Neuronal stem cell (in vitro differentiated cells): ENCODE results near the gene CDC42EP3.

Source experiments
- DNase-seq: peaks from one replicate; pipeline ENCODE4 v3.0.0-alpha.2; 2013; ENCODE audit warnings: low spot score
- H2AFZ ChIP-seq: one replicate; pipeline ENCODE4 v1.6.1; 2013; ENCODE audit warnings: mild to moderate bottlenecking, low read length, inconsistent platforms
- H2AK5ac ChIP-seq: 2 replicates; pipeline ENCODE4 v1.6.1; 2013; ENCODE audit warnings: low read depth, mild to moderate bottlenecking, inconsistent platforms, low read length, moderate library complexity, mixed read lengths
- H2BK120ac ChIP-seq: 2 replicates; pipeline ENCODE4 v1.6.1; 2013; ENCODE audit warnings: low read depth, mild to moderate bottlenecking, inconsistent platforms, low read length, moderate library complexity, mixed read lengths
- H2BK12ac ChIP-seq: one replicate; pipeline ENCODE4 v1.6.1; 2013; ENCODE audit warnings: low read length, inconsistent platforms
- H2BK15ac ChIP-seq: 2 replicates; pipeline ENCODE4 v1.6.1; 2013; ENCODE audit warnings: mild to moderate bottlenecking, low read length, inconsistent platforms, mixed read lengths
- H2BK5ac ChIP-seq: one replicate; pipeline ENCODE4 v1.6.1; 2013; ENCODE audit warnings: inconsistent platforms, mild to moderate bottlenecking, low read length, moderate library complexity
- H3K14ac ChIP-seq: one replicate; pipeline ENCODE4 v1.6.1; 2013; ENCODE audit warnings: low read length, inconsistent platforms
- H3K18ac ChIP-seq: 2 replicates; pipeline ENCODE4 v1.6.1; 2013; ENCODE audit warnings: low read length, inconsistent platforms
- H3K23ac ChIP-seq: 2 replicates; pipeline ENCODE4 v1.6.1; 2013; ENCODE audit warnings: low read depth, mild to moderate bottlenecking, mixed read lengths, low read length, inconsistent platforms; ENCODE audit not compliant: poor library complexity
- H3K27ac ChIP-seq: replicated peaks from 3 replicates; pipeline ENCODE4 v1.5.1; 2013; ENCODE audit warnings: low read length, inconsistent platforms
- H3K27me3 ChIP-seq, 3 experiments: 2 replicates each; pipeline ENCODE4 v1.6.1; 2013; ENCODE audit warnings: low read length in 3 of 3, mild to moderate bottlenecking in 2 of 3, inconsistent platforms in 1 of 3, low read depth in 1 of 3, mixed read lengths in 1 of 3, moderate library complexity in 1 of 3; ENCODE audit not compliant: control insufficient read depth in 3 of 3, insufficient read depth in 3 of 3
- H3K36me3 ChIP-seq, 2 donors: replicated peaks in 1 of 2; 2 replicates each; pipeline ENCODE4 v1.6.1; 2013; ENCODE audit warnings: low read length in 2 of 2; ENCODE audit not compliant: control insufficient read depth in 2 of 2, insufficient read depth in 2 of 2
- H3K4ac ChIP-seq: 2 replicates; pipeline ENCODE4 v1.6.1; 2013; ENCODE audit warnings: inconsistent platforms, mild to moderate bottlenecking, low read length, moderate library complexity
- H3K4me1 ChIP-seq, 2 donors: 1 replicate in 1 of 2; 2 replicates in 1 of 2; pipeline ENCODE4 v1.6.1; 2013; ENCODE audit warnings: low read length in 2 of 2, low read depth in 1 of 2; ENCODE audit not compliant: control insufficient read depth in 2 of 2, insufficient read depth in 1 of 2
- H3K4me2 ChIP-seq: one replicate; pipeline ENCODE4 v1.6.1; 2013; ENCODE audit warnings: mild to moderate bottlenecking, low read length, inconsistent platforms; ENCODE audit not compliant: insufficient read depth, poor library complexity, severe bottlenecking
- H3K4me3 ChIP-seq, 2 donors: 2 replicates each; pipeline ENCODE4 v1.5.1; 2013; ENCODE audit warnings: low read length in 2 of 2, mild to moderate bottlenecking in 2 of 2, inconsistent platforms in 1 of 2, moderate library complexity in 1 of 2
- H3K79me1 ChIP-seq: one replicate; pipeline ENCODE4 v1.6.1; 2013; ENCODE audit warnings: low read depth, mild to moderate bottlenecking, inconsistent platforms, low read length, moderate library complexity
- H3K9ac ChIP-seq: one replicate; pipeline ENCODE4 v1.6.1; 2013; ENCODE audit warnings: mild to moderate bottlenecking, low read depth, low read length, inconsistent platforms; ENCODE audit not compliant: poor library complexity
- H3K9me3 ChIP-seq, 2 donors: replicated peaks in 1 of 2; 2 replicates each; pipeline versions ENCODE3 to v1.6.1; 2013; ENCODE audit warnings: low read length in 2 of 2, mild to moderate bottlenecking in 2 of 2, inconsistent platforms in 1 of 2, low read depth in 1 of 2, mixed read lengths in 1 of 2, moderate library complexity in 1 of 2; ENCODE audit not compliant: control insufficient read depth in 2 of 2, insufficient read depth in 1 of 2
- H4K8ac ChIP-seq: one replicate; pipeline ENCODE4 v1.6.1; 2013; ENCODE audit warnings: low read depth, mild to moderate bottlenecking, inconsistent platforms, low read length, moderate library complexity
- H4K91ac ChIP-seq: one replicate; pipeline ENCODE4 v1.6.1; 2013; ENCODE audit warnings: low read length, low read depth, mild to moderate bottlenecking, inconsistent platforms; ENCODE audit not compliant: poor library complexity
- WGBS, 2 donors: extraction: QIAGEN DNeasy Blood & Tissue Kit; methylation state at CpG; one replicate each; pipeline ENCODE4 v1.1.7; 2013; ENCODE audit warnings: missing lambda C conversion rate in 2 of 2, mixed read lengths in 1 of 2; ENCODE audit not compliant: insufficient read length in 2 of 2, insufficient replicate concordance in 1 of 2; ENCODE audit errors: extremely low coverage in 2 of 2; 5-methylcytosine and 5-hydroxymethylcytosine counted together

Gene CDC42EP3

DNA sequence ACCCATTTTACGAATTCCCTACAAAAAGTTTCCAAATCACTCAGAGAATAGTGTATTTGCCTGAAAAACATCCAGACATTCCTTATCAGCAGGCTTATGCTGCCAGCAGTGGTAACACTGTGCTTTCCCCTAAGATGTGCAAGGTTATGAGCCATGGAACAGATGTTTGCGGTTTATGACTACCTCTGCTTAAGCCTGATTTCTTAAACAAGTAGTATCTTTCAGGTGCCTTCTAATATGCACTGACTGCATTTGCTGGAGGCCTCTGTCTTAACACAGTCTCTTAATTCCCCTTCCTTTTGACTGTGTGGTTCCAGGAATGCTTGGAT lies 54.8 kb downstream of the CDC42EP3 start:
- no peak overlapping the region for H2AFZ ChIP-seq
- H3K4ac ChIP-seq: no peak overlapping the region
- no peaks in the 10 kb centered on the region for H3K36me3 ChIP-seq
- no peak overlapping the region for H3K4me3 ChIP-seq
- DNase-seq: no peak
- no peak overlapping the region for H2BK120ac ChIP-seq
- no peak overlapping the region for H3K9ac ChIP-seq
- H2BK5ac ChIP-seq: no peak overlapping the region
- H3K79me1 ChIP-seq: no peaks in the 10 kb centered on the region
- H3K9me3 ChIP-seq: no peaks in the 10 kb centered on the region
- no peak overlapping the region for H2BK12ac ChIP-seq
- no peak overlapping the region for H2BK15ac ChIP-seq
- H3K23ac ChIP-seq: no peak overlapping the region
- peaks cover 0 to 4% of the 10 kb centered on the region in 2 donors for H3K4me1 ChIP-seq
- H3K4me2 ChIP-seq: no peak overlapping the region
- no peak overlapping the region for H3K27ac ChIP-seq
- no peak overlapping the region for H3K18ac ChIP-seq
- no peaks in the 10 kb centered on the region for H3K27me3 ChIP-seq
- H4K91ac ChIP-seq: no peak overlapping the region
- WGBS, 2 donors: no CpG with 5 or more reads among the region's 2 CpGs
- no peak overlapping the region for H4K8ac ChIP-seq
- H2AK5ac ChIP-seq: no peak overlapping the region
- no peak overlapping the region for H3K14ac ChIP-seq

DNA sequence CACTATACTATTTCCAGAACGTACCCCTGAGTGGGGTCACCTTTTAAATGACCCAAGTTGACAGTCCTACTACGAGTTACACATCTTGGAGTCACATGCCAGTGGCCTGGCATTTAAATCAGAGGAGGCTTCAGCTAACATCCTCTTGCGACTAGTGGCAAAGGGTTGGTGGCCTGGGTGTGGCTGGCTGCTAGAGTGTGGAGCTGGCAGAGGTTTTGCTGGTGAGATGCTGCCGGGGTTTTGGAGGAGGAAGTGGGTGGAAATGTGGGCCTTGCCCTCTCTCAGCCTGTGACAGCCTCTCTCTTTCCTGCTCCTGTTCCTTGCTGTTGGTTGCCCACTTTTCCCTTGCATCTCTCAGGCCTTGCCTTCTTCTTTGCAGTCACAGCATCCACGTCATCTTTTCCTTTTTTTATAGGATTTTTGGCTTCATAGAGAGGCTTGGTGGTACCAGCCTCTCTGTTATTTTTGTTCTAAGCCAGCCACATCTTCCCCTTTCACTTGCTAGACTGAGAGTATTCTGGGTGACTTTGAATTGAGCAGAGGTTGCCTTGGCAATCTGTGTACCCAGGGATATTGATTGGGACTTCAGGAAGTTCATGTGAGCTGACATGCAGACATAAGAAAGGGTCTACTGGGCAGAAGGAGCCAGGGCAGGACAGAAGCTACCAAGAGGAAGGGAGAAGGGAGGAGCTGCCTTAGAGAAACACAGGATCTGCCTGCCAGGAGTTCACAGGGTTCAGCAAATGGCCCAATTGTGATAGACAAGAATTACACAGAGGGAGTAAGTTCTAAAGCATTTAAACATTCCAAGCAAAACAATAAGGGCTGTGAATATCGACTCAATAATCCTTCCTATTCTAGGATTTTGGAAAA lies 55.4 kb downstream of the CDC42EP3 start:
- Histone ChIP-seq H2BK15ac (no peak overlapping the region), H3K18ac (no peak overlapping the region), H3K14ac (no peak overlapping the region), H3K23ac (no peak overlapping the region), H3K36me3 (no peaks in the 10 kb centered on the region), H3K4ac (no peak overlapping the region), H2AFZ (peak overlapping the region; percentile 39), H3K79me1 (no peaks in the 10 kb centered on the region), H2BK120ac (no peak overlapping the region), H3K27ac (no peak overlapping the region), H3K9ac (no peak overlapping the region), H4K8ac (no peak overlapping the region), H3K27me3 (no peaks in the 10 kb centered on the region), H3K4me1 (peaks cover 0 to 4% of the 10 kb centered on the region in 2 donors), H3K4me3 (no peak overlapping the region), H4K91ac (no peak overlapping the region), H3K9me3 (no peaks in the 10 kb centered on the region), H2BK5ac (no peak overlapping the region), H2BK12ac (no peak overlapping the region), H2AK5ac (no peak overlapping the region), H3K4me2 (no peak overlapping the region)
- no CpG with 5 or more reads among the region's 6 CpGs for WGBS, 2 donors
- no peak for DNase-seq

DNA sequence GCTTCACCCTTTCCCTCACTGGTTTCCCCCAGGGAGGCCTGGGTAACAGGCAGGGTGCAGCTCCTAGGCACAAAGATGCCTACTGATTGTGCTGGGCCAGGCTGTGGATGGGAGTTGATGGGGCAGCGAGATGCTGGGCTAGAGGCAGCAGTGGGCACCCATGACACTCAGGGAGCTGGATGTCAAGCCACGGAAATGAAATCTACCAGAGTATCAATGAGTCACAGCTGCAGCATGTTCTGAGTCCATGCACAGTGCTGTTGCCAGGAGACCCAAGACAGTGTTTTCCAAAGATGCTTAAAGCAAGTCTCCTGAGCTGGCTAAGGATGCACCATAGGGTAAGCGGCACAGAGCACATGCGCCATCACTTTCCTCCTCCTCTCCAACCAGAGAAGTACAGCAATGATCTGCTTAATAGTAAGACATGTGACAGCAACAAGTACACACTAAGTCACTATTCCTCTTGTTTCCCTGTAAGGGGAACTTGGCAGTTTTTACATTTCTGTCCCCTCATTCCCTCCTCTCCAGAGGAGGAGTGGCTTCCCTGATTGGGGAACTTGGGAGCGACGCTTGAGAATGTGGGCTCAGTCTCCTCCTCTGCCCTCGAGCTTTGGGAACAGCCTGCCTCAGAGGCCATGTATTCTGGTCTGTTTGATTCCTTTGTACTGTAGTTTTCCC lies 57.2 kb downstream of the CDC42EP3 start:
- Histone ChIP-seq H3K23ac (no peak overlapping the region), H3K4me1 (peaks cover 0 to 4% of the 10 kb centered on the region in 2 donors), H3K36me3 (no peaks in the 10 kb centered on the region), H2BK5ac (no peak overlapping the region), H2AK5ac (no peak overlapping the region), H3K4ac (no peak overlapping the region), H2BK15ac (no peak overlapping the region), H3K9me3 (no peaks in the 10 kb centered on the region), H2BK120ac (no peak overlapping the region), H2AFZ (no peak overlapping the region), H3K27me3 (no peaks in the 10 kb centered on the region), H3K4me2 (no peak overlapping the region), H3K27ac (no peak overlapping the region), H3K14ac (no peak overlapping the region), H4K8ac (no peak overlapping the region), H3K79me1 (no peaks in the 10 kb centered on the region), H2BK12ac (no peak overlapping the region), H3K18ac (peak overlapping the region; percentile 17), H3K9ac (no peak overlapping the region), H4K91ac (no peak overlapping the region), H3K4me3 (no peak overlapping the region)
- DNase-seq: no peak
- no CpG with 5 or more reads among the region's 7 CpGs for WGBS, 2 donors

GRCh38 chr2:37612382-37612781 lies 59.1 kb downstream of the CDC42EP3 start:
- H2BK120ac ChIP-seq: no peak overlapping the region
- no peak overlapping the region for H4K91ac ChIP-seq
- H3K4me1 ChIP-seq: peaks cover 0 to 4% of the 10 kb centered on the region in 2 donors
- H3K14ac ChIP-seq: no peak overlapping the region
- no peak for DNase-seq
- H3K36me3 ChIP-seq: no peaks in the 10 kb centered on the region
- H2AFZ ChIP-seq: peak overlapping the region; percentile 36
- no peak overlapping the region for H2BK12ac ChIP-seq
- H3K9me3 ChIP-seq: peaks cover 0 to 4% of the 10 kb centered on the region in 2 donors
- WGBS, 2 donors: no CpG with 5 or more reads among the region's 4 CpGs
- no peak overlapping the region for H2AK5ac ChIP-seq
- no peak overlapping the region for H3K23ac ChIP-seq
- no peak overlapping the region for H4K8ac ChIP-seq
- H2BK5ac ChIP-seq: no peak overlapping the region
- no peak overlapping the region for H2BK15ac ChIP-seq
- H3K4me3 ChIP-seq: no peak overlapping the region
- no peak overlapping the region for H3K4me2 ChIP-seq
- H3K18ac ChIP-seq: no peak overlapping the region
- no peak overlapping the region for H3K27ac ChIP-seq
- H3K27me3 ChIP-seq: no peaks in the 10 kb centered on the region
- no peak overlapping the region for H3K9ac ChIP-seq
- H3K4ac ChIP-seq: no peak overlapping the region
- no peaks in the 10 kb centered on the region for H3K79me1 ChIP-seq
